Measurements from ENCODE around the gene UQCR10. TPM values are rescaled to one million over a fixed set of nuclear protein-coding genes. Genes with fewer than 3 reads are reported as not detected.

The UQCR10 gene
- total RNA-seq, 3 donors from 2014 or later (not counting 1 experiment from before 2014, with no cell fraction given): 33.6 to 40.8 (median 35.4) TPM

GRCh38 chr22:29790061-29790460 lies 22.9 kb downstream of the UQCR10 start:
- H3K36me3 ChIP-seq (ENCODE audit: control insufficient read depth, insufficient read depth, low read length): peaks cover 52% of the 10 kb centered on the region
- WGBS (ENCODE audit: insufficient coverage): 95% methylated on average over 5 of the region's 5 CpGs
- Mint-ChIP-seq H3K4me1 (no peaks in the 10 kb centered on the region), H3K36me3 (peaks cover 9% of the 10 kb centered on the region), H3K9me3 (no peaks in the 10 kb centered on the region), H3K4me3 (no peak overlapping the region), H3K27ac (no peak overlapping the region), H3K27me3 (ENCODE audit: low read depth in 2 of 2) (no peaks in the 10 kb centered on the region)
- DNase-seq: no peak
- no peaks in the 10 kb centered on the region for H3K9me3 ChIP-seq (ENCODE audit: control insufficient read depth, insufficient read depth, low read length)
- no peaks in the 10 kb centered on the region for H3K4me1 ChIP-seq (ENCODE audit: control insufficient read depth, insufficient read depth, low read length)
- no peak for ATAC-seq
- no peak overlapping the region for H3K4me3 ChIP-seq (ENCODE audit: low read length)
- TF ChIP-seq CTCF (IDR thresholded peaks at IDR 0.05): no peak
- intact Hi-C loops (cut with micrococcal nuclease): no loop called here
- no peak overlapping the region for H3K27ac ChIP-seq (ENCODE audit: low read length)
- H3K27me3 ChIP-seq (ENCODE audit: control insufficient read depth, insufficient read depth, low read length): no peaks in the 10 kb centered on the region

DNA sequence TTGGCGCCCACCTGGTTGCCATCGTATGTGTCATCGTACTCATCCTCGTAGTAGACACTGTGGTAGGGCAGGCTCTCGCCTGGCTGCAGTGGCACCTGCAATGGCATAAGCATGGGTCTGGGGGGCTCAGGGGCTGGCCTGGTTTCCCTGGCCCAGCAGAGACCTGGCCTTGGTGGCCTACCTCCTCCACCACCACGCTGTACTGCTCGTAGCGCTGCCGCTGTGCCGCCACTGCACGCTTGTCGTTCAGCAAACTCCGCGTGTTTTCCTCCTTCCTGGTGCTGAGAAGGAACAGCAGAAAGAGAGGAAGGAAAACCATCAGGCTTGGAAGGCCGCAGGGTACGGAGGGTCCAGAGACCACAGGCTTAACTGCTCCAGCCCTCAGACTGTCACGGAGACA lies 26.2 kb downstream of the UQCR10 start:
- H3K4me1 Mint-ChIP-seq: no peaks in the 10 kb centered on the region
- H3K4me3 Mint-ChIP-seq: no peak overlapping the region
- TF ChIP-seq CTCF (IDR thresholded peaks at IDR 0.05): no peak
- peaks cover 4% of the 10 kb centered on the region for H3K36me3 Mint-ChIP-seq
- H3K27me3 ChIP-seq (ENCODE audit: control insufficient read depth, insufficient read depth, low read length): no peaks in the 10 kb centered on the region
- H3K36me3 ChIP-seq (ENCODE audit: control insufficient read depth, insufficient read depth, low read length): peaks cover 61% of the 10 kb centered on the region
- no peak for DNase-seq
- WGBS (ENCODE audit: insufficient coverage): 97% methylated on average over 17 of the region's 17 CpGs
- ATAC-seq: no peak
- H3K27me3 Mint-ChIP-seq (ENCODE audit: low read depth in 2 of 2): no peaks in the 10 kb centered on the region
- H3K27ac ChIP-seq (ENCODE audit: low read length): no peak overlapping the region
- no peak overlapping the region for H3K4me3 ChIP-seq (ENCODE audit: low read length)
- H3K27ac Mint-ChIP-seq: no peak overlapping the region
- intact Hi-C loops (cut with micrococcal nuclease): no loop called here
- no peaks in the 10 kb centered on the region for H3K9me3 Mint-ChIP-seq
- no peaks in the 10 kb centered on the region for H3K9me3 ChIP-seq (ENCODE audit: control insufficient read depth, insufficient read depth, low read length)
- H3K4me1 ChIP-seq (ENCODE audit: control insufficient read depth, insufficient read depth, low read length): peaks cover 16% of the 10 kb centered on the region

GRCh38 chr22:29795663-29796062 lies 28.5 kb downstream of the UQCR10 start:
- intact Hi-C loops (cut with micrococcal nuclease): no loop called here
- 93% methylated on average over 4 of the region's 5 CpGs for WGBS (ENCODE audit: insufficient coverage)
- ATAC-seq: no peak
- no peaks in the 10 kb centered on the region for H3K4me1 Mint-ChIP-seq
- H3K36me3 Mint-ChIP-seq: peaks cover 7% of the 10 kb centered on the region
- no peaks in the 10 kb centered on the region for H3K27me3 Mint-ChIP-seq (ENCODE audit: low read depth in 2 of 2)
- H3K27ac ChIP-seq (ENCODE audit: low read length): no peak overlapping the region
- peaks cover 62% of the 10 kb centered on the region for H3K36me3 ChIP-seq (ENCODE audit: control insufficient read depth, insufficient read depth, low read length)
- H3K4me3 Mint-ChIP-seq: no peak overlapping the region
- TF ChIP-seq CTCF (IDR thresholded peaks at IDR 0.05): no peak
- no peak overlapping the region for H3K4me3 ChIP-seq (ENCODE audit: low read length)
- H3K9me3 Mint-ChIP-seq: no peaks in the 10 kb centered on the region
- no peaks in the 10 kb centered on the region for H3K27me3 ChIP-seq (ENCODE audit: control insufficient read depth, insufficient read depth, low read length)
- H3K9me3 ChIP-seq (ENCODE audit: control insufficient read depth, insufficient read depth, low read length): no peaks in the 10 kb centered on the region
- H3K27ac Mint-ChIP-seq: no peak overlapping the region
- H3K4me1 ChIP-seq (ENCODE audit: control insufficient read depth, insufficient read depth, low read length): peaks cover 24% of the 10 kb centered on the region
- no peak for DNase-seq

- H3K9me3 Mint-ChIP-seq: no peaks in the 10 kb centered on the region
- H3K4me1 Mint-ChIP-seq: no peaks in the 10 kb centered on the region
- TF ChIP-seq CTCF (IDR thresholded peaks at IDR 0.05): no peak
- H3K27ac Mint-ChIP-seq: no peak overlapping the region
- H3K9me3 ChIP-seq (ENCODE audit: control insufficient read depth, insufficient read depth, low read length): no peaks in the 10 kb centered on the region
- no peak overlapping the region for H3K4me3 ChIP-seq (ENCODE audit: low read length)
- no peak overlapping the region for H3K27ac ChIP-seq (ENCODE audit: low read length)
- DNase-seq (no peak), ATAC-seq (no peak)
- intact Hi-C loops (cut with micrococcal nuclease): no loop called here
- WGBS (ENCODE audit: insufficient coverage): 75% methylated on average over 3 of the region's 3 CpGs
- peaks cover 24% of the 10 kb centered on the region for H3K4me1 ChIP-seq (ENCODE audit: control insufficient read depth, insufficient read depth, low read length)
- H3K36me3 ChIP-seq (ENCODE audit: control insufficient read depth, insufficient read depth, low read length): peaks cover 71% of the 10 kb centered on the region
- H3K36me3 Mint-ChIP-seq: peaks cover 7% of the 10 kb centered on the region
- no peaks in the 10 kb centered on the region for H3K27me3 Mint-ChIP-seq (ENCODE audit: low read depth in 2 of 2)
- H3K27me3 ChIP-seq (ENCODE audit: control insufficient read depth, insufficient read depth, low read length): no peaks in the 10 kb centered on the region
- no peak overlapping the region for H3K4me3 Mint-ChIP-seq
Measured at GRCh38 chr22:29797351-29797750, 30.2 kb downstream of the UQCR10 start.
